ENCODE results near the gene APOA4.

APOA4 gene

DNA sequence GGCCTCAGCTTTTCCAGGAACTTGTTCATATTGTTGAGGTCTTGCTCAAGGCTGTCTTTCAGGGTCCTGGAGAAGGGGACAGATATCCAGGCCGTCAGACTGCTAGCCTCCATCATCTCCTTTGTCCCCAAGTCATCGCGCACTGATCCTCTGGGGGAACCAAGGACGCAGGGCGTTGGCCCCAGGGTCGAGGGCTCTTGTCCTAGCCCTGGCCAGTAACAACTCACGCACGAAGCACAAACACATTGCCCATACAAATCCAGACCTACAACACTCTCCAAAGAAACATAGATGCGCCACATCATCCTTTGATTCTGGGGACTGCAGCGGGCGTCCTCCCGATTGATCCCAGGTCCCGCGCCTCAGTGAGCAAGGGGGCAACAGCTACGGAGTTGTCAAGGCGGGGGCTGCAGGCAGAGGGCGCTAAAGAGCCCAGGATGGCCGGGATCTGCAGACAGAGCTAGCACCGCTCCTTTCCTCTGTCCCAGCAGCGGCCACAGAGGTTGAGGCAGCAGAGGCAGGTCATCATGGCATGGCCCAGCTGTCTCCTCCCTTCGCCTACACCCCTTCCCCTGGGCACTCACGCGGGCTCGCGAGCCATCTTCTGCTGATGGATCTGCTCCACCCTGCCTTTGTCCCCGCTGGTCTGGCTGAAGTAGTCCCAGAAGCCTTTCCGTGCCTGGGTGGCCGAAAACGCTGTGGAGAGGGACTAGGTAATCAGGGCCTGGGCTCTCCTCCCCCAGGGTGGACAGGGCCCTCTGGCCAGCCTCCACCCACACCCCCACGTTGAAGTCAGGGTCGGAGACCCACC lies 31.9 kb downstream of the APOA4 start:
- Histone ChIP-seq H3K27ac (replicated peaks; ENCODE audit: low read length) (no peak overlapping the region), H3K4me1 (ENCODE audit: control insufficient read depth in 2 of 2, insufficient read depth in 1 of 2, low read depth in 1 of 2, low read length in 2 of 2) (peaks cover 8 to 17% of the 10 kb centered on the region in 2 donors), H3K9ac (ENCODE audit: low read depth, low read length, poor library complexity) (no peak overlapping the region), H4K8ac (ENCODE audit: low read depth, low read length) (no peak overlapping the region), H3K4me2 (ENCODE audit: insufficient read depth, low read length, poor library complexity, severe bottlenecking) (peak overlapping the region; percentile 27), H3K14ac (ENCODE audit: low read length) (no peak overlapping the region), H3K4ac (ENCODE audit: low read length) (no peak overlapping the region), H2AK5ac (ENCODE audit: low read depth, low read length) (no peak overlapping the region), H3K27me3 (ENCODE audit: control insufficient read depth in 3 of 3, insufficient read depth in 3 of 3, low read depth in 1 of 3, low read length in 3 of 3) (peaks cover 0 to 12% (median 3%) of the 10 kb centered on the region in 3 experiments), H3K79me1 (ENCODE audit: low read depth, low read length) (no peaks in the 10 kb centered on the region), H2BK5ac (ENCODE audit: low read length) (peak overlapping the region; percentile 33), H3K36me3 (replicated peaks in 1 of 2; ENCODE audit: control insufficient read depth in 2 of 2, insufficient read depth in 2 of 2, low read length in 2 of 2) (peaks cover 0 to 9% of the 10 kb centered on the region in 2 donors), H2BK12ac (ENCODE audit: low read length) (no peak overlapping the region), H3K23ac (ENCODE audit: low read depth, low read length, poor library complexity) (peak overlapping the region; percentile 37), H2BK120ac (ENCODE audit: low read depth, low read length) (no peak overlapping the region), H2AFZ (ENCODE audit: low read length) (peak overlapping the region; percentile 84), H3K18ac (ENCODE audit: low read length) (peak overlapping the region; percentile 76), H4K91ac (ENCODE audit: low read depth, low read length, poor library complexity) (peak overlapping the region; percentile 11), H2BK15ac (ENCODE audit: low read length) (peak overlapping the region; percentile 95), H3K9me3 (replicated peaks in 1 of 2; ENCODE audit: control insufficient read depth in 2 of 2, insufficient read depth in 1 of 2, low read depth in 1 of 2, low read length in 2 of 2) (no peaks in the 10 kb centered on the region), H3K4me3 (ENCODE audit: low read length in 2 of 2) (no peak overlapping the region)
- no CpG with 5 or more reads among the region's 31 CpGs for WGBS, 2 donors (ENCODE audit: extremely low coverage in 2 of 2, insufficient read length in 2 of 2, insufficient replicate concordance in 1 of 2)
- peak; percentile 76 for DNase-seq (ENCODE audit: low spot score)

- Histone ChIP-seq H3K4me3 (ENCODE audit: low read length in 2 of 2) (no peak overlapping the region), H3K27me3 (ENCODE audit: control insufficient read depth in 3 of 3, insufficient read depth in 3 of 3, low read depth in 1 of 3, low read length in 3 of 3) (peaks cover 0 to 12% (median 3%) of the 10 kb centered on the region in 3 experiments), H2BK15ac (ENCODE audit: low read length) (peak overlapping the region; percentile 3), H3K23ac (ENCODE audit: low read depth, low read length, poor library complexity) (peak overlapping the region; percentile 37), H2AK5ac (ENCODE audit: low read depth, low read length) (peak overlapping the region; percentile 24), H2BK120ac (ENCODE audit: low read depth, low read length) (no peak overlapping the region), H2AFZ (ENCODE audit: low read length) (peak overlapping the region; percentile 84), H3K36me3 (replicated peaks in 1 of 2; ENCODE audit: control insufficient read depth in 2 of 2, insufficient read depth in 2 of 2, low read length in 2 of 2) (peaks cover 5 to 17% of the 10 kb centered on the region in 2 donors), H3K9me3 (replicated peaks in 1 of 2; ENCODE audit: control insufficient read depth in 2 of 2, insufficient read depth in 1 of 2, low read depth in 1 of 2, low read length in 2 of 2) (no peaks in the 10 kb centered on the region), H3K4me2 (ENCODE audit: insufficient read depth, low read length, poor library complexity, severe bottlenecking) (no peak overlapping the region), H2BK12ac (ENCODE audit: low read length) (no peak overlapping the region), H3K4ac (ENCODE audit: low read length) (no peak overlapping the region), H3K79me1 (ENCODE audit: low read depth, low read length) (no peaks in the 10 kb centered on the region), H3K4me1 (ENCODE audit: control insufficient read depth in 2 of 2, insufficient read depth in 1 of 2, low read depth in 1 of 2, low read length in 2 of 2) (peaks cover 8 to 17% of the 10 kb centered on the region in 2 donors), H3K27ac (replicated peaks; ENCODE audit: low read length) (no peak overlapping the region), H4K91ac (ENCODE audit: low read depth, low read length, poor library complexity) (no peak overlapping the region), H4K8ac (ENCODE audit: low read depth, low read length) (no peak overlapping the region), H2BK5ac (ENCODE audit: low read length) (no peak overlapping the region), H3K9ac (ENCODE audit: low read depth, low read length, poor library complexity) (no peak overlapping the region), H3K18ac (ENCODE audit: low read length) (no peak overlapping the region), H3K14ac (ENCODE audit: low read length) (no peak overlapping the region)
- WGBS, 2 donors (ENCODE audit: extremely low coverage in 2 of 2, insufficient read length in 2 of 2, insufficient replicate concordance in 1 of 2) = no CpG with 5 or more reads among the region's 53 CpGs
- DNase-seq (ENCODE audit: low spot score) = no peak
These were observed 32.7 kb downstream of the APOA4 start for GRCh38 chr11:116790167-116791001.

DNA sequence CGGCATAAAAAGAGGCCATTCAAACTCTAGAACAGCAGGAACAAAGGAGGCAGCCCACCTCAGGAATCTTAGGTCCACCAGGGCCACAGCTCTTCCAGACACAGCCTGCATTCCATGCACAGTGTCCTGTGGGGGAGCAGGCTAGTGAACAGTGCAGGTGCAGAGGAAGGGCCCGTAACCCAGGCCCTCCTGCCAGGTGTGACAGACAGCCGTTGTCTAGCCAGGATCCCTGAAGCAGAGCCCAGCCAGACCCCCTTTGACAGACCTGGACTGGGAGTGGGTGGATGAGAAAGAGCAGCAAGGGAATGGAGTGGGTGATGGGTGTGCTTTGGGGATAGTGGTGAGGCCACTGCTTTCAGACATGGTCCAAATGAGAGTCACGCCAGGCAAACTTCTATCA lies 34.1 kb downstream of the APOA4 start:
- peaks cover 8 to 17% of the 10 kb centered on the region in 2 donors for H3K4me1 ChIP-seq (ENCODE audit: control insufficient read depth in 2 of 2, insufficient read depth in 1 of 2, low read depth in 1 of 2, low read length in 2 of 2)

GRCh38 chr11:116788534-116788933 lies 34.6 kb downstream of the APOA4 start:
- no peak overlapping the region for H3K4ac ChIP-seq (ENCODE audit: low read length)
- H2AK5ac ChIP-seq (ENCODE audit: low read depth, low read length) = peak overlapping the region; percentile 57
- H3K4me3 ChIP-seq (ENCODE audit: low read length in 2 of 2) = peak overlapping the region; percentile 58 to 90
- H2BK5ac ChIP-seq (ENCODE audit: low read length) = no peak overlapping the region
- H3K9ac ChIP-seq (ENCODE audit: low read depth, low read length, poor library complexity) = no peak overlapping the region
- H3K27me3 ChIP-seq (ENCODE audit: control insufficient read depth in 3 of 3, insufficient read depth in 3 of 3, low read depth in 1 of 3, low read length in 3 of 3) = peaks cover 0 to 12% (median 3%) of the 10 kb centered on the region in 3 experiments
- H2AFZ ChIP-seq (ENCODE audit: low read length) = peak overlapping the region; percentile 86
- H3K9me3 ChIP-seq (replicated peaks in 1 of 2; ENCODE audit: control insufficient read depth in 2 of 2, insufficient read depth in 1 of 2, low read depth in 1 of 2, low read length in 2 of 2) = no peaks in the 10 kb centered on the region
- H3K18ac ChIP-seq (ENCODE audit: low read length) = no peak overlapping the region
- no peak overlapping the region for H3K14ac ChIP-seq (ENCODE audit: low read length)
- peaks cover 8 to 17% of the 10 kb centered on the region in 2 donors for H3K4me1 ChIP-seq (ENCODE audit: control insufficient read depth in 2 of 2, insufficient read depth in 1 of 2, low read depth in 1 of 2, low read length in 2 of 2)
- no peak overlapping the region for H2BK15ac ChIP-seq (ENCODE audit: low read length)
- no peaks in the 10 kb centered on the region for H3K79me1 ChIP-seq (ENCODE audit: low read depth, low read length)
- H2BK120ac ChIP-seq (ENCODE audit: low read depth, low read length) = no peak overlapping the region
- no peak overlapping the region for H3K27ac ChIP-seq (replicated peaks; ENCODE audit: low read length)
- H4K91ac ChIP-seq (ENCODE audit: low read depth, low read length, poor library complexity) = no peak overlapping the region
- DNase-seq (ENCODE audit: low spot score) = no peak
- no peak overlapping the region for H3K23ac ChIP-seq (ENCODE audit: low read depth, low read length, poor library complexity)
- no CpG with 5 or more reads among the region's 4 CpGs for WGBS, 2 donors (ENCODE audit: extremely low coverage in 2 of 2, insufficient read length in 2 of 2, insufficient replicate concordance in 1 of 2)
- no peak overlapping the region for H4K8ac ChIP-seq (ENCODE audit: low read depth, low read length)
- no peak overlapping the region for H2BK12ac ChIP-seq (ENCODE audit: low read length)
- peaks cover 19 to 36% of the 10 kb centered on the region in 2 donors for H3K36me3 ChIP-seq (replicated peaks in 1 of 2; ENCODE audit: control insufficient read depth in 2 of 2, insufficient read depth in 2 of 2, low read length in 2 of 2)
- peak overlapping the region; percentile 91 for H3K4me2 ChIP-seq (ENCODE audit: insufficient read depth, low read length, poor library complexity, severe bottlenecking)

More for the DNA sequence above, 34.1 kb downstream of the APOA4 start:
- no peak overlapping the region for H3K4me2 ChIP-seq (ENCODE audit: insufficient read depth, low read length, poor library complexity, severe bottlenecking)
- no peak overlapping the region for H2BK15ac ChIP-seq (ENCODE audit: low read length)
- H3K23ac ChIP-seq (ENCODE audit: low read depth, low read length, poor library complexity) = no peak overlapping the region
- no peak overlapping the region for H2BK5ac ChIP-seq (ENCODE audit: low read length)
- H2AK5ac ChIP-seq (ENCODE audit: low read depth, low read length) = peak overlapping the region; percentile 57
- no peak for DNase-seq (ENCODE audit: low spot score)
- H3K14ac ChIP-seq (ENCODE audit: low read length) = no peak overlapping the region
- H2AFZ ChIP-seq (ENCODE audit: low read length) = peak overlapping the region; percentile 86
- H3K36me3 ChIP-seq (replicated peaks in 1 of 2; ENCODE audit: control insufficient read depth in 2 of 2, insufficient read depth in 2 of 2, low read length in 2 of 2) = peaks cover 18 to 31% of the 10 kb centered on the region in 2 donors
- H4K91ac ChIP-seq (ENCODE audit: low read depth, low read length, poor library complexity) = no peak overlapping the region
- H3K9ac ChIP-seq (ENCODE audit: low read depth, low read length, poor library complexity) = no peak overlapping the region
- no peak overlapping the region for H3K4ac ChIP-seq (ENCODE audit: low read length)
- no peak overlapping the region for H3K18ac ChIP-seq (ENCODE audit: low read length)
- no peak overlapping the region for H2BK12ac ChIP-seq (ENCODE audit: low read length)
- H4K8ac ChIP-seq (ENCODE audit: low read depth, low read length) = no peak overlapping the region
- no peaks in the 10 kb centered on the region for H3K9me3 ChIP-seq (replicated peaks in 1 of 2; ENCODE audit: control insufficient read depth in 2 of 2, insufficient read depth in 1 of 2, low read depth in 1 of 2, low read length in 2 of 2)
- peak overlapping the region in 1 of 2 donors; percentile 58 for H3K4me3 ChIP-seq (ENCODE audit: low read length in 2 of 2)
- no CpG with 5 or more reads among the region's 4 CpGs for WGBS, 2 donors (ENCODE audit: extremely low coverage in 2 of 2, insufficient read length in 2 of 2, insufficient replicate concordance in 1 of 2)
- H3K79me1 ChIP-seq (ENCODE audit: low read depth, low read length) = no peaks in the 10 kb centered on the region
- H2BK120ac ChIP-seq (ENCODE audit: low read depth, low read length) = no peak overlapping the region
- H3K27me3 ChIP-seq (ENCODE audit: control insufficient read depth in 3 of 3, insufficient read depth in 3 of 3, low read depth in 1 of 3, low read length in 3 of 3) = peaks cover 0 to 12% (median 3%) of the 10 kb centered on the region in 3 experiments
- no peak overlapping the region for H3K27ac ChIP-seq (replicated peaks; ENCODE audit: low read length)

Data from neuronal stem cell (in vitro differentiated cells).